SW 1271 (cell line): ENCODE results near the gene ZNF267.
A peak's percentile ranks its signal among the peaks of the same experiment; 100 is the strongest.
"Not testable (repeated sequence)": the region's sequence is repeated elsewhere in the genome, so short reads cannot be mapped to it uniquely, and the experiment has no call there.

ENCODE experiments used
- DNase-seq, 2 experiments: peaks; one replicate each; lab custom pipeline; 2025; lab: John Stamatoyannopoulos, UW

ZNF267 gene

DNA sequence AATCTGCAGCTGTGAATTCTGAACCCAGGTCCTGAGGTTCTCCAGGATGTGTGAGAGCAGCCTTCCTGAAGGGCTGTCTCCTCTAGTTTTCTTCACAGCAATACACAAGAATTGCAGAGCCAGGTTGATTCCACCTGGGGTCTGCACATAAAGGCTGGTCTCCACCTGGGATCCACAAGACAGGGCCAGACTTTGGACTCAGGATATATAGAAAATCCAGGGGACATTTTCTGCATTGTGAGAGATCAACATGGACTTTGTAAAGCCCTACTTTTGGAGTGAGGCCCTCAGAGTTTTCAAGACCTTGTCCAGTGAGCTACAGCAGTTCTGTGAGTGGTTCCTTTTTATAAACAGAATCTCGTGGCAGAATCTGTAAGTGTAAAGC is 6.3 kb downstream of the ZNF267 start:
- DNase-seq: no peak

DNA sequence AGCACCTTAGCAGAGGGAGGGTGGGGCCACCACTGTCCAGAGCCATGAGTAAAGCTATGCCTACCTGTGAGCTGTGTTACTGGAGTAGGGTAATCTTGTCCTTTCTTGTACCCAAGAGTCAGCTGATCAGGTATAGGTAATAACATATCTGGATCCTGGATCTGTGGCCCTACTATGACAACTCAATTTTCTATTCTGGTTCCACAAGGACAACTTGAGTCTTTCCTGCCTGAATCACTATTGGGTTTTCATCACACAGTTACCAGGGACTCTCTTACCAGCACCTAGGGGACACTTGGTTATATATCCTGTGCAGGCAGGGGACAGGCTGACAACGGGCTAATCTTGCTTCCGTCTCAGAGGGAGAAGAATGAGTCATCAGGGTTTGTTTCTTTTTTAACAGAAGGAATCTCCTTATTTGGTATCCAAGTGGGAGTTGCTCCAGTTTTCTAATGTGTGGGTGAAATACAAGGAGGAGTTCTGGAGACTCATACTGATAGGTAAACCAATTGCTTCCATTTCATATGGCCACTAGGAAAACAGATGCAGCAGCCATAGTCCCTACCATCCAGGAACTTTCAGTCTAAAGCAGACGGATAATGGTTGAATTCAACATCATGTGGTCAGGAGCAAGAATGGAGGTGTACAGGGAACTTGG is 6.8 kb downstream of the ZNF267 start:
- peak; percentile 55 to 89 for DNase-seq

DNA sequence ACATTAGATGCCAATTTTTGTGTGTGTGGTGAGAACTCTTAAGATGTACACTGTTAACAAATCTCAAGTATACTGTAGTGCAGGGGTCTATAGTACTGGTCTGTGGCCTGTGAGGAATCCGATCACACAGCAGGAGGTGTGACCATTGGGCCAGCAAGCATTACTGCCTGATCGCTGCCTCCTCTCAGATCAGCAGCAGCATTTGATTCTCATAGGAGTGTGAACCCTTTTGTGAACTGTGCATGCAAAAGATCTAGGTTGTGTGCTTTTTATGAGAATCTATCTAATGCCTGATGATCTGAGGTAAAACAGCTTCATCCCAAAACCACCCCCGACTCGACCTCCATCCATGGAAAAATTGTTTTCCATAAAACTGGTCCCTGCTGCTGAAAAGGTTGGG is 12.6 kb downstream of the ZNF267 start:
- DNase-seq: no peak

DNA sequence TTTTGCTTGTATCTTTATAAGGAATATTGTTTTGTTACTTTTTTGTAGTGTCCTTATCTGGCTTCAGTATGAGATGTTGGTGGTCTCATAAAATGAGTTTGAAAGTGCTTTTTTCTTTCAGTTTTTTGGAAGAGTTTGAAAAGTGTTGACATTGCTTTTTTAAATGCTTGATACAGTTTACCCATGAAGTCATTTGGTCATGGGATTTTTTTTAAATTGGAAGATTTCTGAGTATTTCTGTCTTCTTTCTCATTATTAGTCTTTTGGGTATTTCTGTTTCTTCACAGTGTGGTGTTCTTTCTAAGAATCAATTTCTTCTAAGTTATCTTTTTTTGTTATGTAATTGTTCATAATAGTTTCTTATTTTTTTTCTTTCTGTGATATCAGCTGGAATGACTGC is 15.1 kb downstream of the ZNF267 start:
- DNase-seq: no peak

DNA sequence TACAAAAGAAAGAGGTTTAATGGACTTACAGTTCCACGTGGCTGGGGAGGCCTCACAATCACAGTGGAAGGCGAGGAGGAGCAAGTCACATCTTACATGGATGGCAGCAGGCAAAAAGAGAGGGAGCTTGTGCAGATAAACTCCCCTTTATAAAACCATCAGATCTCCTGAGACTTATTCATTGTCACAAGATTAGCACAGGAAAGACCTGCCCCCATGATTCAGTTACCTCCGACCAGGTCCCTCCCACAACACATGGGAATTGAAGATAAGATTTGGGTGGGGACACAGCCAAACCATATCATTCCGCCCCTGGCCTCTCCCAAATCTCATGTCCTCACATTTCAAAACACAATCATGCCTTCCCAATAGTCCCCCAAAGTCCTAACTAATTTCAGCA is 18.5 kb downstream of the ZNF267 start:
- DNase-seq: not testable (repeated sequence)

DNA sequence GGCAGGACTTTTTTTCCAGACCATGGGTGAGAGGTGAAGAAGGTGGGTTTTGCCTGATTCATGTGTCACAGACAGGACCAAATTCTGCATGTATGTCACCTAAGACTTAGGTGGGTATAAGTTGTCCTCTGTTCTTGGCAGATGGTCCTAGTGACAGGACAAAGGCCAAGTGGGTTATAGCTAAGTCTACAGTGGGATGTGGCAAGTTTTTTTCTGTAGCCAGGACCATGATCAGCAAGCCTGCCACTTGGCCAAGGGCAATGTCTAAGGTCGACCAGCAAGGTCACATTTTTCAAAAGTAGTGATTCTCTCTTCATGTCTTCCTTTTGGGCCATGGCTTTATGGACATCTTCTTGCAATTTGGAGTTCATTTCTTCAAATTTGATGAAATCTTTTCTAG is 20.2 kb downstream of the ZNF267 start:
- no peak for DNase-seq

DNA sequence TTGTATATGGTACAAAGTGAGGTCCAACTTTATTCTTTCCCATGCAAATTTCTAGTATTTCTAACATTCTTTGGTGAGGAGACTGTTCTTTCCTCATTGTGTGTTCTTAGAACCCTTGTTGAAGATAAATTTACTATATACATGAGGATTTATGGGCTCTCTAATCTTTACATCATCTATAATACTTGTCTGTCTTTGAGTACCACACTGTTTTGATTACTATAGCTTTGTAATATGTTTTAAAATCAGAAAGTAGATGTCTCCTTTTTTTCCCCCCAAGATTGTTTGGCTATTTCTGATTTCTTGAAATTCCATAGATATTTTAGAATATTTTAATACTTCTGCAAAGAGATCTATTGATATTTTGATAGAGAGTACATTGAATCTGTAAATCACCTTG is 23.7 kb downstream of the ZNF267 start:
- DNase-seq: no peak

DNA sequence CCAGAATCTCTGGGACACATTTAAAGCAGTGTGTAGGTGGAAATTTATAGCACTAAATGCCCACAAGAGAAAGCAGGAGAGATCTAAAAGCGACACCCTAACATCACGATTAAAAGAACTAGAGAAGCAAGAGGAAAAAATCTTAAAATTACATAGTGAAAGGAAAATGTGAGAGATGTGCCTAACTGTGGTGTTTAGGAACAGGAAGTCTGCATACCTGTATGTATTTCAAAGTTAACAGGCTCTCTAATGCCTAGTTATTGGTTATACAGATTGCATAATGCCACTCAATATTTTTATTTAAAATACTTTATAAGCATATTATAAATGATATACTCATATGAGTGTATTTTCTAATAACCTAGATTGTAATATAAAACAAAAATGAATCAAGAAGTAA is 25.9 kb downstream of the ZNF267 start:
- no peak for DNase-seq

DNA sequence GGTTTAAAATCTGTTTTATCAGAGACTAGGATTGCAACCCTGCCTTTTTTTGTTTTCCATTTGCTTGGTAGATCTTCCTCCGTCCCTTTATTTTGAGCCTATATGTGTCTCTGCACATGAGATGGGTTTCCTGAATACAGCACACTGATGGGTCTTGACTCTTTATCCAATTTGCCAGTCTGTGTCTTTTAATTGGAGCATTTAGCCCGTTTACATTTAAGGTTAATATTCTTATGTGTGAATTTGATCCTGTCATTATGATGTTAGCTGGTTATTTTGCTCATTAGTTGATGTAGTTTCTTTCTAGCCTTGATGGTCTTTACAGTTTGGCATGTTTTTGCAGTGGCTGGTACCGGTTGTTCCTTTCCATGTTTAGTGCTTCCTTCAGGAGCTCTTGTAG is 31.0 kb downstream of the ZNF267 start:
- not testable (repeated sequence) for DNase-seq

DNA sequence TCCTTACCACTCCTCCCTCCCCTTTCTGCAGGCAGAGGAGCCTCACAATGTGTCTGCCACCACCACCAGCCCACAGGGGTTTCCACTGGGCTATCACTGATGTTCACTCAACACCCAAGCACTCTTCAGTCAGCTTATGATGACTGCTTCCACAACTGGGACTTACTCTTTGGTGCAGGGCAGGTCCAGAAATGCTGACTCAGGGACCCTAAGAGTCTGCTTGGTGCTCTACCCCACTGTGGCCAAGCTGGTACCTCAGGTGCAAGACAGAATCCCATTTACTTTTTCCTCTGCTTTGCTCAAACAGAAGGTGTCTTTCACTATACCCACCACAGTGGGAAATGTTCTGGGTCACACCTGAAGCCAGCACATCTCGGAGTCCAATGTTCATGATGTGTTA is 40.1 kb downstream of the ZNF267 start:
- DNase-seq: no peak

DNA sequence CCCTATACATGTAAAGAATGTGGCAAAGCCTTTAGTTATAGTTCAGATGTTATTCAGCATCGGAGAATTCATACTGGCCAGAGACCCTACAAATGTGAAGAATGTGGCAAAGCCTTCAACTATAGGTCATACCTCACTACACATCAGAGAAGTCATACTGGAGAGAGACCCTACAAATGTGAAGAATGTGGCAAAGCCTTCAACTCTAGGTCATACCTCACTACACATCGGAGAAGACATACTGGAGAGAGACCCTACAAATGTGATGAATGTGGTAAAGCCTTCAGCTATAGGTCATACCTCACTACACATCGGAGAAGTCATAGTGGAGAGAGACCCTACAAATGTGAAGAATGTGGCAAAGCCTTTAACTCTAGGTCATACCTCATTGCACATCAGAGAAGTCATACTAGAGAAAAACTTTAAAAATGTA is 42.5 kb downstream of the ZNF267 start:
- no peak for DNase-seq

DNA sequence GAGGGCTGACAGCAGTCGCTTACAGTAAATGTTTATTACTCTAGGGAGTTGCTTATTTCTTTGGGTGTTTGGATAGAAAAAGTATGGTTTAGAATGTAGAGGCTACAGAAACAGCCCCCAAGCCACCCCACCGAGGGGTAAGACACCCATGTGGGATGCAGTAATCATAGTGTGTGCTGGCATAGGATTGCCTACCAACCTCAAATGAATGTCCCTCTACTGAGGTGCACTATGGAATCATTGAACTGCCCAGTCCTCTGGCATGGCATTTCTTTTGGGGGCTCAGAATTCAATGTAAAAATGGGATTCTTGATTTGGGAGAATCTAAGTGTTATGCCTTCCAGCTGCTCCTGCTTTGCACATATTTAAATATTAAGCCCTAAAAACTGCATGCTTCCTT is 46.8 kb downstream of the ZNF267 start:
- no peak for DNase-seq

DNA sequence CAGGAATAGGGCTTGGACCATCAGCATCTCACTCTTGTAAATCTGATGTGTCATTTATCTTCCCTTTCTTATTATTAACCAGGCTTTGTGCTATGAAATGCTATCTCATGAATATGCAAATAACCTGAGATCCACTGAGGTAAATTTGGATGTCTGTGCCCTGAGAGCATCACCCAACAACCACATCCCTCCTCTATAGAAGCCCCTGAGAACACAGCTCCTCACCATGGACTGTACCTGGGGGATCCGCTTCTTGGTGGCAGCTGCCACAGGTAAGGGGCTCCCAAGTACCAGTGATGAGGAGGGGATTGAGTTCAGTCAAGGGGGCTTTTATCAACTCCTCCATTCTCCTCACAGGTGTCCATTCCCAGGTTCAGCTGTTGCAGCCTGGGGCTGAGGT is 78.2 kb downstream of the ZNF267 start:
- DNase-seq: not testable (repeated sequence)

DNA sequence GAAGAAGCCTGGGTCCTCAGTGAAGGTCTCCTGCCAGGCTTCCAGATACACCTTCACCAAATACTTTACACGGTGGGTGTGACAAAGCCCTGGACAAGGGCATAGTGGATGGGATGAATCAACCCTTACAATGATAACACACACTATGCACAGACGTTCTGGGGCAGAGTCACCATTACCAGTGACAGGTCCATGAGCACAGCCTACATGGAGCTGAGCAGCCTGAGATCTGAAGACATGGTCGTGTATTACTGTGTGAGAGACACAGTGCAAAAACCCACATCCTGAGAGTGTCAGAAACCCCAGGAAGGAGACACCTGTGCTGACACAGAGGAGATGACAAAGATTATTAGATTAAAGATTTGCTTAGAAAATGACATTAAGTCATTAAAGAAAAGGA is 78.6 kb downstream of the ZNF267 start:
- DNase-seq: not testable (repeated sequence)

DNA sequence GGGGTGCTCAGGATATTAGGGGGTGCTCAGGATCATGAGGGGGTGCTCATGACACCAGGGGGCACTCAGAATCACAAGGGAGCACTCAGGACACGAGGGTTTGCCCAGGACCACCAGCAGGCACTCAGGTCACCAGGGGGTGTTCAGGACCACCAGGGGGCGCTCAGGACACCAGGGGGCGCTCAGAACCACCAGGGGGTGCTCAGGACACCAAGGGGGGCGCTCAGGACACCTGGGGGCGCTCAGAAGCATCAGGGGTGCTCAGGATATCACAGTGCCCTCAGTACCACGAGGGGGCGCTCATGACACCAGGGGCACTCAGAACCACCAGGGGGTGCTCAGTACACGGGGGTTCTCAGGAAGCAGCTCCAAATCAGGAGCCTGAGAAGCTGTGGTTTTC is 82.6 kb downstream of the ZNF267 start:
- DNase-seq: not testable (repeated sequence)

DNA sequence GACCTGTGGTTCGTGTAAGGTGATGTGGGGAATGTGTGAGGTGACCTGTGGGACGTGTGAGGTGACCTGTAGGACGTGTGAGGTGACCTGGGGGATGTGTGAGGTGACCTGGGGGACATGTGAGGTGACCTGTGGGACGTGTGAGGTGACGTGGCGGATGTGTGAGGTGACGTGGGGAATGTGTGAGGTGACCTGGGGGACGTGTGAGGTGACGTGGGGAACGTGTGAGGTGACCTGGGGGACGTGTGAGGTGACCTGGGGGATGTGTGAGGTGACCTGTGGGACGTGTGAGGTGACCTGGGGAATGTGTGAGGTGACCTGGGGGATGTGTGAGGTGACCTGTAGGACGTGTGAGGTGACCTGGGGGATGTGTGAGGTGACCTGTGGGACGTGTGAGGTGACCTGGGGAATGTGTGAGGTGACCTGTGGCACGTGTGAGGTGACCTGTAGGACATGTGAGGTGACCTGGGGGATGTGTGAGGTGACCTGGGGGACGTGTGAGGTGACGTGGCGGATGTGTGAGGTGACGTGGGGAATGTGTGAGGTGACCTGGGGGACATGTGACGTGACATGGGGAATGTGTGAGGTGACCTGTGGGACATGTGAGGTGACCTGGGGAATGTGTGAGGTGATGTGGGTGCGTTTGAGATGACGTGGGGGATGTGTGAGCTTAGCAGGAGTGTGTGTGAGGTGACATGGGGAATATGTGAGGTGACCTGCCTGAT is 86.7 kb downstream of the ZNF267 start:
- not testable (repeated sequence) for DNase-seq
